ENCODE measurements around the gene RPA1.
"Not testable (repeated sequence)": the region's sequence is repeated elsewhere in the genome, so short reads cannot be mapped to it uniquely, and the experiment has no call there.

RPA1 gene

GRCh38 chr17:1820528-1821252 lies 9.1 kb upstream of the RPA1 start:
- no peak for DNase-seq

- DNase-seq, result no peak
Measured at GRCh38 chr17:1829216-1829591, 601 bp upstream of the RPA1 start.

- DNase-seq, result no peak
Measured at GRCh38 chr17:1830288-1830687, 483 bp downstream of the RPA1 start.

GRCh38 chr17:1834380-1835149 lies 4.8 kb downstream of the RPA1 start:
- DNase-seq, result no peak

- no peak for DNase-seq
Measured at GRCh38 chr17:1839516-1839915, 9.7 kb downstream of the RPA1 start.

- DNase-seq, result no peak
Measured at GRCh38 chr17:1843947-1844346, 14.1 kb downstream of the RPA1 start.

GRCh38 chr17:1847191-1847590 lies 17.4 kb downstream of the RPA1 start:
- no peak for DNase-seq

- no peak for DNase-seq
Measured at GRCh38 chr17:1852327-1852726, 22.5 kb downstream of the RPA1 start.

GRCh38 chr17:1853698-1854097 lies 23.9 kb downstream of the RPA1 start:
- no peak for DNase-seq

- DNase-seq, result not testable (repeated sequence)
Measured at GRCh38 chr17:1856462-1856861, 26.7 kb downstream of the RPA1 start.

- DNase-seq, result no peak
Measured at GRCh38 chr17:1860978-1861377, 31.2 kb downstream of the RPA1 start.

- DNase-seq, result no peak
Measured at GRCh38 chr17:1861391-1862010, 31.7 kb downstream of the RPA1 start.

GRCh38 chr17:1865252-1866037 lies 35.6 kb downstream of the RPA1 start:
- peak; percentile 51 for DNase-seq

- no peak for DNase-seq
Measured at GRCh38 chr17:1867307-1867706, 37.5 kb downstream of the RPA1 start.

- no peak for DNase-seq
Measured at GRCh38 chr17:1868090-1868489, 38.3 kb downstream of the RPA1 start.

GRCh38 chr17:1870592-1870991 lies 40.8 kb downstream of the RPA1 start:
- no peak for DNase-seq

- no peak for DNase-seq
Measured at GRCh38 chr17:1871756-1872155, 42.0 kb downstream of the RPA1 start.

- DNase-seq, result no peak
Measured at GRCh38 chr17:1872254-1872653, 42.4 kb downstream of the RPA1 start.

- DNase-seq, result no peak
Measured at GRCh38 chr17:1872976-1873375, 43.2 kb downstream of the RPA1 start.

GRCh38 chr17:1873418-1873817 lies 43.6 kb downstream of the RPA1 start:
- DNase-seq, result no peak

GRCh38 chr17:1875597-1875996 lies 45.8 kb downstream of the RPA1 start:
- DNase-seq, result no peak

GRCh38 chr17:1878419-1879121 lies 48.8 kb downstream of the RPA1 start:
- DNase-seq, result no peak
